Measurements from ENCODE around the gene TAF8. TPM values are rescaled to one million over a fixed set of nuclear protein-coding genes. Genes with fewer than 3 reads are reported as not detected.

Gene TAF8
- total RNA-seq, 4 donors from 2014 or later = 24.5 to 37.6 (median 24.6) TPM

GRCh38 chr6:42120895-42121865 lies 70.9 kb downstream of the TAF8 start:
- peak overlapping the region in 3 of 4 donors; percentile 77 to 87 (median 77) for H3K27ac ChIP-seq
- H3K4me3 ChIP-seq = no peak overlapping the region
- H3K4me1 ChIP-seq = peaks cover 0 to 38% (median 2%) of the 10 kb centered on the region in 4 donors
- peak in 2 of 3 donors; percentile 51 to 57 for DNase-seq
- no peaks in the 10 kb centered on the region for H3K27me3 ChIP-seq
- peaks cover 0 to 8% (median 0%) of the 10 kb centered on the region in 3 donors for H3K36me3 ChIP-seq
- H3K9me3 ChIP-seq = no peaks in the 10 kb centered on the region
- TF ChIP-seq POLR2A (IDR thresholded peaks at IDR 0.05) (no peak), CTCF (IDR thresholded peaks at IDR 0.05) (no peak)

- Histone ChIP-seq H3K36me3 (peaks cover 0 to 17% (median 0%) of the 10 kb centered on the region in 3 donors), H3K4me3 (no peak overlapping the region), H3K27me3 (no peaks in the 10 kb centered on the region), H3K4me1 (peaks cover 0 to 25% (median 0%) of the 10 kb centered on the region in 4 donors), H3K27ac (peak overlapping the region in 3 of 4 donors; percentile 52 to 87 (median 77)), H3K9me3 (no peaks in the 10 kb centered on the region)
- TF ChIP-seq CTCF (IDR thresholded peaks at IDR 0.05) = no peak
- TF ChIP-seq POLR2A (IDR thresholded peaks at IDR 0.05) = no peak
- peak in 1 of 3 donors; percentile 50 for DNase-seq
Observed at GRCh38 chr6:42123379-42124103, 73.2 kb downstream of the TAF8 start.

- TF ChIP-seq CTCF (IDR thresholded peaks at IDR 0.05) (no peak), POLR2A (IDR thresholded peaks at IDR 0.05) (no peak)
- Histone ChIP-seq H3K4me1 (peaks cover 0 to 22% (median 0%) of the 10 kb centered on the region in 4 donors), H3K36me3 (peaks cover 0 to 17% (median 0%) of the 10 kb centered on the region in 3 donors), H3K27me3 (no peaks in the 10 kb centered on the region), H3K4me3 (no peak overlapping the region), H3K9me3 (no peaks in the 10 kb centered on the region), H3K27ac (peak overlapping the region in 3 of 4 donors; percentile 52 to 77 (median 71))
- DNase-seq = peak in 1 of 3 donors; percentile 56
Observed at GRCh38 chr6:42124223-42124836, 74.0 kb downstream of the TAF8 start.

- Histone ChIP-seq H3K27ac (peak overlapping the region in 1 of 4 donors; percentile 27), H3K9me3 (no peaks in the 10 kb centered on the region), H3K36me3 (peaks cover 0 to 22% (median 0%) of the 10 kb centered on the region in 3 donors), H3K4me3 (no peak overlapping the region), H3K4me1 (peaks cover 0 to 20% (median 0%) of the 10 kb centered on the region in 4 donors), H3K27me3 (no peaks in the 10 kb centered on the region)
- DNase-seq = peak in 1 of 3 donors; percentile 42
- TF ChIP-seq POLR2A (IDR thresholded peaks at IDR 0.05) = no peak
- TF ChIP-seq CTCF (IDR thresholded peaks at IDR 0.05) = no peak
Observed at GRCh38 chr6:42125231-42125630, 74.9 kb downstream of the TAF8 start.

GRCh38 chr6:42125663-42126062 lies 75.3 kb downstream of the TAF8 start:
- no peak for DNase-seq
- Histone ChIP-seq H3K4me1 (peaks cover 0 to 20% (median 0%) of the 10 kb centered on the region in 4 donors), H3K27ac (peak overlapping the region in 1 of 4 donors; percentile 27)

More at GRCh38 chr6:42125663-42126062, 75.3 kb downstream of the TAF8 start:
- Histone ChIP-seq H3K9me3 (no peaks in the 10 kb centered on the region), H3K36me3 (peaks cover 0 to 22% (median 0%) of the 10 kb centered on the region in 3 donors), H3K27me3 (no peaks in the 10 kb centered on the region), H3K4me3 (no peak overlapping the region)
- TF ChIP-seq POLR2A (IDR thresholded peaks at IDR 0.05) (no peak), CTCF (IDR thresholded peaks at IDR 0.05) (no peak)
